A673 (cell line): ENCODE data around the gene ABCB8. TPM values are rescaled to one million over a fixed set of nuclear protein-coding genes. Genes with fewer than 3 reads are reported as not detected.
A peak's percentile ranks its signal among the peaks of the same experiment; 100 is the strongest.

Source experiments
- BruUV-seq: library from RNA; stranded (reverse); fragments of 400-500 nt; replicated peaks from 2 replicates; lab custom pipeline; 2021; lab: Mats Ljungman, UMichigan
- CTCF ChIA-PET: fragments of 300-600 bp; sonication (Branson Sonifier 250); formaldehyde crosslinking; loops from one replicate; lab custom pipeline; 2022; ENCODE audit warnings: antibody characterized with exemption; lab: Charles Lee
- POLR2A ChIA-PET: fragments of 300-600 bp; sonication (Branson Sonifier 250); formaldehyde crosslinking; loops from one replicate; lab custom pipeline; 2022; ENCODE audit warnings: antibody characterized with exemption; ENCODE audit not compliant: low non-redundant PET; lab: Charles Lee
- DNase-seq: peaks from one replicate; pipeline ENCODE4 v3.0.0-alpha.2; 2015; ENCODE audit warnings: low spot score
- H3K27ac ChIP-seq: fragments of 200-600 bp; sonication (generic); 2 replicates; pipeline ENCODE4 v1.5.1; 2016; ENCODE audit warnings: mixed run types, low read depth, mild to moderate bottlenecking, mixed read lengths, antibody characterized with exemption, low read length; ENCODE audit not compliant: poor library complexity, severe bottlenecking
- H3K27me3 ChIP-seq: fragments of 200-600 bp; sonication (generic); replicated peaks from 2 replicates; pipeline ENCODE4 v1.6.1; 2017; ENCODE audit warnings: mixed run types, low read depth, mild to moderate bottlenecking, mixed read lengths, antibody characterized with exemption, low read length; ENCODE audit not compliant: insufficient read depth, poor library complexity
- H3K36me3 ChIP-seq: fragments of 200-600 bp; sonication (generic); 2 replicates; pipeline ENCODE4 v1.6.1; 2016; ENCODE audit warnings: mixed run types, mild to moderate bottlenecking, mixed read lengths, antibody characterized with exemption, low read length; ENCODE audit not compliant: insufficient read depth, poor library complexity, severe bottlenecking
- H3K4me1 ChIP-seq: fragments of 200-600 bp; sonication (generic); 2 replicates; pipeline ENCODE4 v1.6.1; 2017; ENCODE audit warnings: mixed run types, mild to moderate bottlenecking, mixed read lengths, antibody characterized with exemption, low read length; ENCODE audit not compliant: insufficient read depth, poor library complexity, severe bottlenecking
- H3K4me3 ChIP-seq: fragments of 200-600 bp; sonication (generic); 2 replicates; pipeline ENCODE4 v1.5.1; 2016; ENCODE audit warnings: low read depth, mixed run types, mild to moderate bottlenecking, mixed read lengths, low read length; ENCODE audit not compliant: poor library complexity, severe bottlenecking
- H3K9me3 ChIP-seq: fragments of 200-600 bp; sonication (generic); 2 replicates; pipeline ENCODE4 v1.6.1; 2016; ENCODE audit warnings: mixed run types, low read depth, mild to moderate bottlenecking, mixed read lengths, antibody characterized with exemption, low read length; ENCODE audit not compliant: poor library complexity, severe bottlenecking
- EZH2 ChIP-seq: fragments of 200-600 bp; sonication (generic); IDR thresholded peaks from 2 replicates; pipeline ENCODE4 v1.6.1; 2017; ENCODE audit warnings: borderline replicate concordance, low read depth, mild to moderate bottlenecking, mixed read lengths, antibody characterized with exemption, low read length; ENCODE audit not compliant: poor library complexity, severe bottlenecking
- intact Hi-C: fragments of 100-400 bp; cut with micrococcal nuclease; formaldehyde crosslinking; loops from one replicate; pipeline ENCODE4 v1.10.0; 2022; ENCODE audit not compliant: unreplicated experiment
- total RNA-seq: library from RNA; stranded (reverse); gene quantifications from 2 replicates; pipeline ENCODE4 v1.2.3, GENCODE V29; 2021
- TF ChIP-seq, protein P1 (sequence below): fragments of 300-800, 200-600 bp; sonication (generic); conservative IDR thresholded peaks from 2 replicates; pipeline ENCODE4 v1.5.1; 2017; ENCODE audit warnings: low read depth, mild to moderate bottlenecking, antibody characterized with exemption, low read length, moderate library complexity, mixed read lengths

Gene ABCB8
- total RNA-seq, 1 experiment from 2014 or later, result 50.9 TPM

DNA sequence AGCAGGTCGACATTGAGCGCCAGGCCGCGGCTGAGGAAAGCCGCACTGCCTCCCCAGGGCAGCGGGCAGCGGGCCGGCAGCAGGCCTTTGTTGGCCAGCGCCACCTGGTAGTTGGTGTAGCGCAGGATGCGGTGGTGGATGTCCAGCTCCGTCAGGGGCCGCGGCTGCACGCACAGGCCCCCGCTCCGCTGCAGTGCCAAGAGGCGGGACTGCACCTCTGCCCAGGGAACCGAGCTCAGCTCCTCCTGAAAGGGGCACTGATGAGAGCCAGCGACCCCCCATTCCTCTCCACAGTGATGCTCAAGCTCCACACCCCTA, 9.2 kb upstream of the ABCB8 start:
- intact Hi-C loops, result no loop called here
- CTCF ChIA-PET, result interaction anchor here (0.6 to 1.4 kb wide), 6 partner anchors 8 to 121 kb away, joined by 3 to 7 read pairs (median 3); partner anchors contain the start of gene ABCB8
- peaks cover 10% of the 10 kb centered on the region for H3K4me1 ChIP-seq
- peaks cover 6% of the 10 kb centered on the region for H3K27me3 ChIP-seq
- POLR2A ChIA-PET, result no interaction called here
- no peak for DNase-seq
- H3K36me3 ChIP-seq, result no peaks in the 10 kb centered on the region
- TF ChIP-seq, protein P1, sequence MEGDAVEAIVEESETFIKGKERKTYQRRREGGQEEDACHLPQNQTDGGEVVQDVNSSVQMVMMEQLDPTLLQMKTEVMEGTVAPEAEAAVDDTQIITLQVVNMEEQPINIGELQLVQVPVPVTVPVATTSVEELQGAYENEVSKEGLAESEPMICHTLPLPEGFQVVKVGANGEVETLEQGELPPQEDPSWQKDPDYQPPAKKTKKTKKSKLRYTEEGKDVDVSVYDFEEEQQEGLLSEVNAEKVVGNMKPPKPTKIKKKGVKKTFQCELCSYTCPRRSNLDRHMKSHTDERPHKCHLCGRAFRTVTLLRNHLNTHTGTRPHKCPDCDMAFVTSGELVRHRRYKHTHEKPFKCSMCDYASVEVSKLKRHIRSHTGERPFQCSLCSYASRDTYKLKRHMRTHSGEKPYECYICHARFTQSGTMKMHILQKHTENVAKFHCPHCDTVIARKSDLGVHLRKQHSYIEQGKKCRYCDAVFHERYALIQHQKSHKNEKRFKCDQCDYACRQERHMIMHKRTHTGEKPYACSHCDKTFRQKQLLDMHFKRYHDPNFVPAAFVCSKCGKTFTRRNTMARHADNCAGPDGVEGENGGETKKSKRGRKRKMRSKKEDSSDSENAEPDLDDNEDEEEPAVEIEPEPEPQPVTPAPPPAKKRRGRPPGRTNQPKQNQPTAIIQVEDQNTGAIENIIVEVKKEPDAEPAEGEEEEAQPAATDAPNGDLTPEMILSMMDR, result no peak
- no peak for TF ChIP-seq EZH2
- no TSS peak for BruUV-seq
- H3K27ac ChIP-seq, result no peak overlapping the region
- H3K9me3 ChIP-seq, result no peaks in the 10 kb centered on the region
- peak overlapping the region; percentile 36 for H3K4me3 ChIP-seq

DNA sequence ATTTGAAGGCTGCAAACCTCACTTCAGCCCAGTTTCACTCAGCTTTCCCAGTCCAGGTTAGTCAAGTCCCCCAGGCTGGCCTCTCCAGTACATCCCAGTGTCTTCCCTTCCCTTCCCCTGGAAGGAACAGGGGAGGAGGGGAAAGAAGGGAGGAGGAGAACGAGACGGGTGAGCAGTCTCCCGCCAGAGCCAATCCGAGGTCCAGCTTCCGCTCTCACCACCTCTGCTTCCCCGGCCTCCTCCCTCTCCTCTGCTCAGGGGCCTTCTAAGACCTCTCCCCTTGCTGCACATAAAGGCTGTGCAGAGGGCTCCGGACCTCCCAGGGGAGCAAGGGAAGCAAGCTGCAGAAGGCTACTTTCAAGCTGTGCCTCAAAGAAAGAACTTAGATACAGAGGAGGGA, 8.0 kb upstream of the ABCB8 start:
- Histone ChIP-seq H3K4me3 (no peak overlapping the region), H3K9me3 (no peaks in the 10 kb centered on the region), H3K36me3 (no peaks in the 10 kb centered on the region), H3K27me3 (peaks cover 6% of the 10 kb centered on the region), H3K27ac (no peak overlapping the region), H3K4me1 (peaks cover 10% of the 10 kb centered on the region)
- no TSS peak for BruUV-seq
- CTCF ChIA-PET, result no interaction called here
- intact Hi-C loops, result no loop called here
- TF ChIP-seq, protein P1, result no peak
- TF ChIP-seq EZH2, result no peak
- POLR2A ChIA-PET, result no interaction called here
- DNase-seq, result no peak

DNA sequence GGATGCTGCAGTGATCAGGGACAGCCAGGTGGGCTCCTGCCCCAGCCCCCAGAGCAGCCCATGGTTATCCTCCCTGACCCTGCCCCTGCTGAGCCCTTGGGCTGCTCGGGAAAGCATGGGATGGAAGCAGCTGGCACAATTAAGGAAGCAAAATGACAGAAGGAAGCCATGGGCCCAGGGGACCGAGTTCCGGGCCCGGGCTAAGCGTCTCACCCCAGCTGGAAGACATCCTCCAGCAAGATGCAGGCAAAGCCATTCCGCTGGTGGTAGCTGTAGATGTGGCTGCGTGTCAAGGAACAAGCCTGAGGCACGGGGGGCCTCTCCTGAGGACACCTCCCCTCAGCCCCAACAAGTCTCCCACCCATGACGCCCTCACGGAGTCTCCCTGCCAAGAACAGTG, 5.0 kb upstream of the ABCB8 start:
- no TSS peak for BruUV-seq
- CTCF ChIA-PET, result no interaction called here
- POLR2A ChIA-PET, result no interaction called here
- Histone ChIP-seq H3K27ac (no peak overlapping the region), H3K4me1 (peaks cover 8% of the 10 kb centered on the region), H3K27me3 (peaks cover 6% of the 10 kb centered on the region), H3K4me3 (no peak overlapping the region), H3K9me3 (no peaks in the 10 kb centered on the region), H3K36me3 (no peaks in the 10 kb centered on the region)
- no peak for TF ChIP-seq EZH2
- TF ChIP-seq, protein P1, result no peak
- DNase-seq, result no peak
- intact Hi-C loops, result no loop called here
